CD4-positive, alpha-beta T cell treated with Interleukin-17A for 4 hours (primary cell): ENCODE data around the gene CLEC6A.
"Not testable (repeated sequence)": the region's sequence is repeated elsewhere in the genome, so short reads cannot be mapped to it uniquely, and the experiment has no call there.

Experiments
- DNase-seq: peaks from one replicate; pipeline ENCODE4 v3.0.0-alpha.2; 2020; ENCODE audit warnings: mixed read lengths

The CLEC6A gene

GRCh38 chr12:8496074-8496473 is 40.3 kb downstream of the CLEC6A start:
- DNase-seq, result not testable (repeated sequence)

GRCh38 chr12:8499616-8500015 is 43.9 kb downstream of the CLEC6A start:
- DNase-seq, result no peak

- no peak for DNase-seq
These were observed 46.0 kb downstream of the CLEC6A start for GRCh38 chr12:8501720-8502119.

- DNase-seq, result no peak
These were observed 48.6 kb downstream of the CLEC6A start for GRCh38 chr12:8504351-8504750.

- DNase-seq, result no peak
These were observed 51.8 kb downstream of the CLEC6A start for GRCh38 chr12:8507596-8507995.

- no peak for DNase-seq
These were observed 52.5 kb downstream of the CLEC6A start for GRCh38 chr12:8508223-8508622.

- no peak for DNase-seq
These were observed 53.4 kb downstream of the CLEC6A start for GRCh38 chr12:8508910-8509841.

GRCh38 chr12:8513256-8513655 is 57.5 kb downstream of the CLEC6A start, which contains the start of gene CLEC4D:
Gene CLEC4D (plus strand): TSS chr12:8513503. CDS start chr12:8513733, 230 bp downstream.
- DNase-seq, result no peak

GRCh38 chr12:8517971-8518370 is 62.2 kb downstream of the CLEC6A start:
- DNase-seq, result no peak

GRCh38 chr12:8519171-8519570 is 63.4 kb downstream of the CLEC6A start:
- no peak for DNase-seq

GRCh38 chr12:8527250-8528130 is 71.7 kb downstream of the CLEC6A start:
- DNase-seq, result no peak
